Prostate gland (tissue), 2 donors: ENCODE results near the gene THRB. TPM values are rescaled to one million over a fixed set of nuclear protein-coding genes. Genes with fewer than 3 reads are reported as not detected.

Source experiments
- DNase-seq: peaks from one replicate; pipeline ENCODE4 v3.0.0-alpha.2; 2019; ENCODE audit warnings: low spot score
- H3K27ac ChIP-seq, 2 donors: fragments of 200-600 bp; sonication (generic); 2 replicates each; pipeline ENCODE4 v1.5.1; 2017 to 2019
- H3K27me3 ChIP-seq: fragments of 200-600 bp; sonication (generic); replicated peaks from 2 replicates; pipeline ENCODE4 v1.5.1; 2019; ENCODE audit not compliant: insufficient read depth
- H3K36me3 ChIP-seq, 2 donors: fragments of 200-600 bp; sonication (generic); 1 replicate in 1 of 2; 2 replicates in 1 of 2; pipeline versions ENCODE4 v1.5.1 to v1.8.1; 2017 to 2019
- H3K4me1 ChIP-seq: fragments of 200-600 bp; sonication (generic); replicated peaks from 2 replicates; pipeline ENCODE4 v1.5.1; 2019
- H3K4me3 ChIP-seq, 2 donors: fragments of 200-600 bp; sonication (generic); 2 replicates each; pipeline ENCODE4 v1.5.1; 2017 to 2019
- H3K9me3 ChIP-seq: fragments of 200-600 bp; sonication (generic); 2 replicates; pipeline ENCODE4 v1.5.1; 2017
- POLR2A ChIP-seq: fragments of 450-650 bp; IDR thresholded peaks from one replicate; pipeline ENCODE4 v1.6.1; 2016; ENCODE audit warnings: antibody characterized with exemption, mild to moderate bottlenecking
- POLR2AphosphoS5 ChIP-seq: sonication (generic); formaldehyde crosslinking; IDR thresholded peaks from one replicate; pipeline ENCODE4 v1.6.1; 2017; ENCODE audit warnings: antibody characterized with exemption
- WGBS: methylation state at CpG from one replicate; pipeline ENCODE4 v1.1.5; 2018; 5-methylcytosine and 5-hydroxymethylcytosine counted together
- intact Hi-C: fragments of 100-400 bp; cut with DNase I; formaldehyde crosslinking; loops from one replicate; pipeline ENCODE4 v1.14.2; 2022
- total RNA-seq, 2 donors: library from RNA; depleted of rRNA; stranded (reverse); fragments of >200 nt; gene quantifications; one replicate each; pipeline ENCODE4 v1.1.0, GENCODE V29; 2016
- TF ChIP-seq, protein P1 (sequence below), 4 experiments: fragments of 200-600 bp in 2 of 4; fragments of 450-650 bp in 2 of 4; sonication (generic) in 2 of 4; IDR thresholded peaks; 1 replicate in 3 of 4; 2 replicates in 1 of 4; pipeline ENCODE4 v1.5.1; 2016 to 2019; ENCODE audit warnings: antibody characterized with exemption in 4 of 4, mild to moderate bottlenecking in 2 of 4, moderate library complexity in 2 of 4

Gene THRB
- total RNA-seq, 2 donors from 2014 or later, result 13.0 to 39.6 TPM

- Histone ChIP-seq H3K36me3 (no peaks in the 10 kb centered on the region), H3K4me1 (no peaks in the 10 kb centered on the region), H3K27ac (no peak overlapping the region), H3K27me3 (no peaks in the 10 kb centered on the region), H3K9me3 (no peaks in the 10 kb centered on the region), H3K4me3 (no peak overlapping the region)
- TF ChIP-seq POLR2AphosphoS5 (peak; percentile 31), POLR2A (no peak)
- TF ChIP-seq, protein P1, sequence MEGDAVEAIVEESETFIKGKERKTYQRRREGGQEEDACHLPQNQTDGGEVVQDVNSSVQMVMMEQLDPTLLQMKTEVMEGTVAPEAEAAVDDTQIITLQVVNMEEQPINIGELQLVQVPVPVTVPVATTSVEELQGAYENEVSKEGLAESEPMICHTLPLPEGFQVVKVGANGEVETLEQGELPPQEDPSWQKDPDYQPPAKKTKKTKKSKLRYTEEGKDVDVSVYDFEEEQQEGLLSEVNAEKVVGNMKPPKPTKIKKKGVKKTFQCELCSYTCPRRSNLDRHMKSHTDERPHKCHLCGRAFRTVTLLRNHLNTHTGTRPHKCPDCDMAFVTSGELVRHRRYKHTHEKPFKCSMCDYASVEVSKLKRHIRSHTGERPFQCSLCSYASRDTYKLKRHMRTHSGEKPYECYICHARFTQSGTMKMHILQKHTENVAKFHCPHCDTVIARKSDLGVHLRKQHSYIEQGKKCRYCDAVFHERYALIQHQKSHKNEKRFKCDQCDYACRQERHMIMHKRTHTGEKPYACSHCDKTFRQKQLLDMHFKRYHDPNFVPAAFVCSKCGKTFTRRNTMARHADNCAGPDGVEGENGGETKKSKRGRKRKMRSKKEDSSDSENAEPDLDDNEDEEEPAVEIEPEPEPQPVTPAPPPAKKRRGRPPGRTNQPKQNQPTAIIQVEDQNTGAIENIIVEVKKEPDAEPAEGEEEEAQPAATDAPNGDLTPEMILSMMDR (IDR thresholded peaks at IDR 0.05), result no peak
- DNase-seq, result peak; percentile 19
- intact Hi-C loops, result no loop called here
- WGBS, result 32% methylated on average over 4 of the region's 4 CpGs
Measured at GRCh38 chr3:24220859-24221657, 273.6 kb downstream of the THRB start.

- intact Hi-C loops, result no loop called here
- TF ChIP-seq POLR2A, result no peak
- TF ChIP-seq, protein P1 (IDR thresholded peaks at IDR 0.05), result no peak
- no peak for TF ChIP-seq POLR2AphosphoS5
- DNase-seq, result no peak
- WGBS, result 86% methylated on average over 2 of the region's 2 CpGs
- Histone ChIP-seq H3K4me1 (no peaks in the 10 kb centered on the region), H3K9me3 (no peaks in the 10 kb centered on the region), H3K36me3 (no peaks in the 10 kb centered on the region), H3K4me3 (no peak overlapping the region), H3K27ac (no peak overlapping the region), H3K27me3 (no peaks in the 10 kb centered on the region)
Measured at GRCh38 chr3:24215502-24215901, 279.1 kb downstream of the THRB start.

GRCh38 chr3:24211381-24211780, 283.3 kb downstream of the THRB start:
- no peaks in the 10 kb centered on the region for H3K9me3 ChIP-seq
- H3K4me3 ChIP-seq, result no peak overlapping the region
- no peaks in the 10 kb centered on the region for H3K4me1 ChIP-seq
- DNase-seq, result no peak
- TF ChIP-seq, protein P1 (IDR thresholded peaks at IDR 0.05), result no peak
- TF ChIP-seq POLR2A (no peak), POLR2AphosphoS5 (no peak)
- no peaks in the 10 kb centered on the region for H3K27me3 ChIP-seq
- WGBS, result 73% methylated on average over 3 of the region's 3 CpGs
- intact Hi-C loops, result no loop called here
- H3K36me3 ChIP-seq, result no peaks in the 10 kb centered on the region
- H3K27ac ChIP-seq, result no peak overlapping the region

DNA sequence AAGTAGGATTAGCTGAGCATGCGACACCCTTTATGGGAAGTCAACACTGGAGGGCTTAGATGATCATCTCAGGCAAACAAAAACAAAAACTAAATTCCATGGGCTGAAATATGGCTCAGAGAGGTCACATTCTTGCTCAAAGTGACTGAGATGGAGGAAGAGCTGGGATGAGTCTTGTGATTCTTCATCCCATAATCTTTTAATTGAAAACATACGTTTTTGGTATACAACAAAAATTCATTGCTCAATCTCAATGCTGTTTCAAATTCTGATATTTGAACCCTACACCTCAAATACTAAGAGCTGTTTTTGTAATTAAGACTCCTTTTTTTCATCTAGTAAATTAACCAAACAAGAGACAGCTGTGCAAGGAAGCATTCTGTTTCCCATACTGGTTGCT, 292.6 kb downstream of the THRB start:
- Histone ChIP-seq H3K4me3 (no peak overlapping the region), H3K27ac (no peak overlapping the region), H3K27me3 (no peaks in the 10 kb centered on the region), H3K4me1 (no peaks in the 10 kb centered on the region), H3K9me3 (no peaks in the 10 kb centered on the region), H3K36me3 (no peaks in the 10 kb centered on the region)
- intact Hi-C loops, result no loop called here
- 84% methylated on average over 2 of the region's 2 CpGs for WGBS
- no peak for TF ChIP-seq POLR2A
- TF ChIP-seq, protein P1 (IDR thresholded peaks at IDR 0.05), result no peak
- no peak for DNase-seq

- Histone ChIP-seq H3K9me3 (no peaks in the 10 kb centered on the region), H3K27ac (no peak overlapping the region), H3K4me1 (no peaks in the 10 kb centered on the region), H3K36me3 (no peaks in the 10 kb centered on the region), H3K27me3 (no peaks in the 10 kb centered on the region), H3K4me3 (no peak overlapping the region)
- 94% methylated on average over 1 of the region's 1 CpG for WGBS
- TF ChIP-seq, protein P1 (IDR thresholded peaks at IDR 0.05), result no peak
- no peak for TF ChIP-seq POLR2AphosphoS5
- no peak for TF ChIP-seq POLR2A
- no peak for DNase-seq
- intact Hi-C loops, result no loop called here
Measured at GRCh38 chr3:24201301-24201700, 293.3 kb downstream of the THRB start.
